GM12878 (cell line): Measurements from ENCODE around the gene PIGN. TPM values are rescaled to one million over a fixed set of nuclear protein-coding genes. Genes with fewer than 3 reads are reported as not detected.

ENCODE experiments used
- ATAC-seq: fragments of 200-7000 bp; cut with Tn5 transposase; 3 replicates; pipeline ENCODE4 v1.9.1; 2020; ENCODE audit warnings: mild to moderate bottlenecking, moderate library complexity
- BruUV-seq: library from RNA; stranded (reverse); fragments of 400-500 nt; replicated peaks from 2 replicates; lab custom pipeline; 2021; lab: Mats Ljungman, UMichigan
- CTCF ChIA-PET: fragments of 300-600 bp; sonication (Branson Sonifier 250); formaldehyde crosslinking; extraction: SDS; loops from one replicate; lab custom pipeline; 2021; ENCODE audit warnings: inconsistent platforms; lab: Yijun Ruan, JAX
- POLR2A ChIA-PET: fragments of 350-600 bp; formaldehyde crosslinking; extraction: SDS; loops from one replicate; lab custom pipeline; 2021; ENCODE audit warnings: inconsistent platforms; lab: Charles Lee
- RAD21 ChIA-PET: fragments of 300-600 bp; sonication (Branson Sonifier 250); formaldehyde crosslinking; loops from one replicate; lab custom pipeline; 2023; ENCODE audit warnings: antibody characterized with exemption; ENCODE audit not compliant: unreplicated experiment; lab: Charles Lee
- SMC1A ChIA-PET: fragments of 300-600 bp; sonication (Branson Sonifier 250); formaldehyde crosslinking; loops from one replicate; lab custom pipeline; 2023; ENCODE audit not compliant: unreplicated experiment, uncharacterized antibody; lab: Charles Lee
- DNase-seq: peaks from one replicate; pipeline ENCODE4 v3.0.0-alpha.2; 2011; ENCODE audit warnings: low read depth, low spot score
- FAIRE-seq: peaks from 3 replicates; lab custom pipeline; 2011; peaks lifted over from hg19 to GRCh38; lab: Jason Lieb, UNC
- H2AFZ ChIP-seq: 2 replicates; pipeline ENCODE4 v1.6.0; 2011; ENCODE audit warnings: low read depth, low read length, control low read depth; ENCODE audit not compliant: control insufficient read depth
- H3K27ac ChIP-seq: 2 replicates; pipeline ENCODE4 v1.5.1; 2011; ENCODE audit warnings: control low read depth; ENCODE audit not compliant: control insufficient read depth, insufficient read depth
- H3K27me3 ChIP-seq, 2 experiments: replicated peaks in 1 of 2; 2 replicates each; pipeline versions ENCODE4 v1.6.0 to v1.6.1; 2011; ENCODE audit warnings: low read length in 1 of 2; ENCODE audit not compliant: control insufficient read depth in 2 of 2, insufficient read depth in 2 of 2
- H3K36me3 ChIP-seq, 2 experiments: 2 replicates each; pipeline ENCODE4 v1.5.1; 2011; ENCODE audit warnings: low read length in 1 of 2; ENCODE audit not compliant: control insufficient read depth in 2 of 2, insufficient read depth in 2 of 2
- H3K4me1 ChIP-seq: 2 replicates; pipeline ENCODE4 v1.6.1; 2011; ENCODE audit warnings: mild to moderate bottlenecking, low read length, moderate library complexity, mixed read lengths; ENCODE audit not compliant: control insufficient read depth, insufficient read depth
- H3K4me2 ChIP-seq: 2 replicates; pipeline ENCODE4 v1.6.0; 2011; ENCODE audit warnings: control low read depth; ENCODE audit not compliant: control insufficient read depth, insufficient read depth
- H3K4me3 ChIP-seq: fragments of 200-600 bp; sonication (generic); 2 replicates; pipeline ENCODE4 v1.5.1; 2016
- H3K79me2 ChIP-seq: 2 replicates; pipeline ENCODE4 v1.6.0; 2011; ENCODE audit warnings: low read length; ENCODE audit not compliant: control insufficient read depth, insufficient read depth
- H3K9ac ChIP-seq: 2 replicates; pipeline ENCODE4 v1.8.0; 2011; ENCODE audit warnings: low read length, control low read depth, mixed read lengths; ENCODE audit not compliant: control insufficient read depth, insufficient read depth
- H3K9me3 ChIP-seq: replicated peaks from 3 replicates; pipeline ENCODE4 v1.5.1; 2011; ENCODE audit warnings: mild to moderate bottlenecking, low read length; ENCODE audit not compliant: control insufficient read depth, insufficient read depth
- H4K20me1 ChIP-seq: 2 replicates; pipeline ENCODE4 v1.6.0; 2011; ENCODE audit not compliant: control insufficient read depth, insufficient read depth
- ATF2 ChIP-seq: IDR thresholded peaks from 2 replicates; pipeline ENCODE4 v1.6.1; 2012; ENCODE audit warnings: low read length, inconsistent platforms
- CEBPB ChIP-seq, 2 experiments: fragments of 150-350 bp in 1 of 2; IDR thresholded peaks; 2 replicates each; pipeline ENCODE4 v1.6.1; 2012 to 2014; ENCODE audit warnings: low read depth in 2 of 2, low read length in 2 of 2, borderline replicate concordance in 1 of 2, inconsistent platforms in 1 of 2
- EZH2 ChIP-seq: IDR thresholded peaks from 2 replicates; pipeline ENCODE4 v1.6.1; 2012; ENCODE audit warnings: low read depth, mild to moderate bottlenecking, control low read depth, inconsistent platforms, low read length, borderline replicate concordance; ENCODE audit not compliant: control insufficient read depth
- IKZF2 ChIP-seq, 2 experiments: fragments of 450-650 bp; IDR thresholded peaks; 2 replicates each; pipeline ENCODE4 v1.6.1; 2017; ENCODE audit warnings: mild to moderate bottlenecking in 2 of 2, moderate library complexity in 2 of 2
- JUNB ChIP-seq: IDR thresholded peaks from 2 replicates; pipeline ENCODE4 v1.6.1; 2016; ENCODE audit warnings: antibody characterized with exemption, mild to moderate bottlenecking
- MTA2 ChIP-seq: fragments of 450-650 bp; IDR thresholded peaks from 2 replicates; pipeline ENCODE4 v1.6.1; 2016; ENCODE audit warnings: low read depth, mild to moderate bottlenecking, moderate library complexity
- MYB ChIP-seq: fragments of 150-350 bp; IDR thresholded peaks from 2 replicates; pipeline ENCODE4 v1.6.1; 2014; ENCODE audit warnings: mild to moderate bottlenecking, low read depth, low read length, borderline replicate concordance
- PAX5 ChIP-seq: IDR thresholded peaks from 2 replicates; pipeline ENCODE4 v1.6.1; 2011; ENCODE audit warnings: low read depth, low read length, borderline replicate concordance
- RCOR1 ChIP-seq: conservative IDR thresholded peaks from 2 replicates; pipeline ENCODE4 v1.6.1; 2012; ENCODE audit warnings: low read depth, low read length, improper control_type of control experiment
- SIN3A ChIP-seq: IDR thresholded peaks from 2 replicates; pipeline ENCODE4 v1.6.1; 2012; ENCODE audit warnings: low read depth, low read length, improper control_type of control experiment
- SREBF2 ChIP-seq: IDR thresholded peaks from 2 replicates; pipeline ENCODE4 v1.6.1; 2012; ENCODE audit warnings: mild to moderate bottlenecking, low read length
- USF1 ChIP-seq: IDR thresholded peaks from 2 replicates; pipeline ENCODE4 v1.6.1; 2011; ENCODE audit warnings: borderline replicate concordance, low read depth, mild to moderate bottlenecking, moderate library complexity, mixed read lengths, low read length; ENCODE audit not compliant: insufficient read depth; ENCODE audit errors: extremely low read length
- WRNIP1 ChIP-seq: IDR thresholded peaks from 2 replicates; pipeline ENCODE4 v1.6.1; 2011; ENCODE audit warnings: low read depth, low read length, improper control_type of control experiment, borderline replicate concordance
- ZNF217 ChIP-seq: fragments of 450-650 bp; IDR thresholded peaks from 2 replicates; pipeline ENCODE4 v1.6.1; 2017; ENCODE audit warnings: antibody characterized with exemption, mild to moderate bottlenecking
- in situ Hi-C: fragments of 300-500 bp; cut with MboI; formaldehyde crosslinking; loops from 9 replicates; pipeline ENCODE4 v1.14.3; 2018; ENCODE audit warnings: mixed read lengths
- intact Hi-C: fragments of 100-400 bp; cut with micrococcal nuclease; formaldehyde crosslinking; loops from one replicate; pipeline ENCODE4 v1.14.2; 2022; ENCODE audit not compliant: unreplicated experiment
- polyA plus RNA-seq, 11 experiments: library from polyadenylated mRNA; depleted of rRNA in 4 of 11; unstranded in 6 of 11; stranded (reverse) in 5 of 11; fragments of >200 nt; fragmentation: Nextera tagmentation in 4 of 11; fragmentation: Illumina TruSeq in 1 of 11; extraction: Ambion mirVana in 4 of 11; extraction: Trizol in 1 of 11; gene quantifications; 1 replicate in 1 of 11; 2 replicates in 10 of 11; pipeline versions ENCODE4 v1.2.1 to v1.2.3, GENCODE V29; 2011 to 2016; ENCODE audit warnings: inconsistent platforms in 2 of 11, missing spikeins in 2 of 11, low read depth in 1 of 11
- total RNA-seq, 4 experiments: library from RNA; depleted of rRNA in 3 of 4; stranded (reverse); fragments of >200 nt in 3 of 4; fragmentation: Illumina TruSeq in 1 of 4; extraction: Trizol in 1 of 4; gene quantifications; 2 replicates each; pipeline versions ENCODE4 v1.2.1 to v1.2.3, GENCODE V29; 2013 to 2021
- TF ChIP-seq, protein P1 (sequence below), 3 experiments: IDR thresholded peaks in 2 of 3; conservative IDR thresholded peaks in 1 of 3; 2 replicates each; pipeline ENCODE4 v1.5.1; 2011; ENCODE audit warnings: low read depth in 3 of 3, low read length in 3 of 3, mild to moderate bottlenecking in 3 of 3, control low read depth in 2 of 3, moderate library complexity in 2 of 3, inconsistent platforms in 1 of 3, mixed read lengths in 1 of 3; ENCODE audit not compliant: control insufficient read depth in 2 of 3, insufficient read depth in 1 of 3; ENCODE audit errors: extremely low read depth in 1 of 3

The PIGN gene
- total and polyA plus RNA-seq, 10 of the 15 experiments (the other 5 are each of a cell fraction or from before 2014, with no cell fraction given): 6.9 to 25.4 (median 18.7) TPM

DNA sequence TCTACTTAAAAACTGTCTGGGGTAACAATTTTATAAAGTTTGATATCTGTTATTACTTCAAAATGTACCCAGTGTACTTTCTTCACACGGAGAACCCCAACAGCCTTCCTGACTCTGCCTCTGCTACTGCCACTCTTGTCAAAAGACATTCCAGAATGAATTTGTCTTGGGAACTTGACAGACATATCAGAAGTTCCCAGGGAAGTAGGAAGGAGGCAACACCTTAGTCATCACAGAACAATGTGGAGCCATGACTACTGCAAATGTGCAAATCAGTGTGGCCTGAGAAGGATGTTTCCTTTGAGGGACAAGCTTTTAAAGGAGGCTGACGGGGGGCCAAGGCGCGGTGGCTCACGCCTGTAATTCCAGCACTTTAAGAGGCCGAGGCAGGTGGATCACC lies 160.3 kb downstream of the PIGN start (continued):
- no peak for TF ChIP-seq PAX5
- TF ChIP-seq RCOR1: no peak

- Histone ChIP-seq H3K27ac (no peak overlapping the region), H3K9me3 (no peaks in the 10 kb centered on the region; the same call in 2 of the 3 replicates), H3K79me2 (no peaks in the 10 kb centered on the region), H3K4me1 (no peaks in the 10 kb centered on the region), H4K20me1 (no peaks in the 10 kb centered on the region), H3K36me3 (no peaks in the 10 kb centered on the region), H3K27me3 (0 out of 4 replicates have a peak, but pooled peaks cover 0 to 1% of the 10 kb centered on the region in 2 experiments), H2AFZ (no peak overlapping the region), H3K9ac (no peak overlapping the region), H3K4me3 (no peak overlapping the region), H3K4me2 (no peak overlapping the region)
- in situ Hi-C loops (no loop called here), intact Hi-C loops (no loop called here)
- DNase-seq: no peak
- CTCF ChIA-PET: no interaction called here
- no peak for FAIRE-seq
- TF ChIP-seq, protein P1, sequence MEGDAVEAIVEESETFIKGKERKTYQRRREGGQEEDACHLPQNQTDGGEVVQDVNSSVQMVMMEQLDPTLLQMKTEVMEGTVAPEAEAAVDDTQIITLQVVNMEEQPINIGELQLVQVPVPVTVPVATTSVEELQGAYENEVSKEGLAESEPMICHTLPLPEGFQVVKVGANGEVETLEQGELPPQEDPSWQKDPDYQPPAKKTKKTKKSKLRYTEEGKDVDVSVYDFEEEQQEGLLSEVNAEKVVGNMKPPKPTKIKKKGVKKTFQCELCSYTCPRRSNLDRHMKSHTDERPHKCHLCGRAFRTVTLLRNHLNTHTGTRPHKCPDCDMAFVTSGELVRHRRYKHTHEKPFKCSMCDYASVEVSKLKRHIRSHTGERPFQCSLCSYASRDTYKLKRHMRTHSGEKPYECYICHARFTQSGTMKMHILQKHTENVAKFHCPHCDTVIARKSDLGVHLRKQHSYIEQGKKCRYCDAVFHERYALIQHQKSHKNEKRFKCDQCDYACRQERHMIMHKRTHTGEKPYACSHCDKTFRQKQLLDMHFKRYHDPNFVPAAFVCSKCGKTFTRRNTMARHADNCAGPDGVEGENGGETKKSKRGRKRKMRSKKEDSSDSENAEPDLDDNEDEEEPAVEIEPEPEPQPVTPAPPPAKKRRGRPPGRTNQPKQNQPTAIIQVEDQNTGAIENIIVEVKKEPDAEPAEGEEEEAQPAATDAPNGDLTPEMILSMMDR (IDR thresholded peaks at IDR 0.05 in 2 of 3, conservative IDR thresholded peaks at IDR 0.05 in 1 of 3; ENCODE audit: control insufficient read depth in 2 of 3, extremely low read depth in 1 of 3, insufficient read depth in 1 of 3, low read depth in 3 of 3, low read length in 3 of 3): no peak
- no peak for TF ChIP-seq SREBF2
- TF ChIP-seq ZNF217: no peak
- no peak for TF ChIP-seq CEBPB (IDR thresholded peaks at IDR 0.05; ENCODE audit: borderline replicate concordance in 1 of 2, low read depth in 2 of 2, low read length in 2 of 2)
- no peak for TF ChIP-seq IKZF2 (IDR thresholded peaks at IDR 0.05)
- no peak for TF ChIP-seq USF1
- no peak for TF ChIP-seq EZH2
- no peak for TF ChIP-seq MTA2
- TF ChIP-seq MYB: no peak
- TF ChIP-seq ATF2: no peak
- no peak for TF ChIP-seq SIN3A
- no peak for TF ChIP-seq WRNIP1
- no peak for TF ChIP-seq JUNB
- SMC1A ChIA-PET: no interaction called here
- RAD21 ChIA-PET: no interaction called here
- ATAC-seq: no peak
- POLR2A ChIA-PET: no interaction called here
- no TSS peak for BruUV-seq
These were observed 161.9 kb downstream of the PIGN start for GRCh38 chr18:62024983-62025382.
